ENCODE data around the gene PGM2L1.

Gene PGM2L1

DNA sequence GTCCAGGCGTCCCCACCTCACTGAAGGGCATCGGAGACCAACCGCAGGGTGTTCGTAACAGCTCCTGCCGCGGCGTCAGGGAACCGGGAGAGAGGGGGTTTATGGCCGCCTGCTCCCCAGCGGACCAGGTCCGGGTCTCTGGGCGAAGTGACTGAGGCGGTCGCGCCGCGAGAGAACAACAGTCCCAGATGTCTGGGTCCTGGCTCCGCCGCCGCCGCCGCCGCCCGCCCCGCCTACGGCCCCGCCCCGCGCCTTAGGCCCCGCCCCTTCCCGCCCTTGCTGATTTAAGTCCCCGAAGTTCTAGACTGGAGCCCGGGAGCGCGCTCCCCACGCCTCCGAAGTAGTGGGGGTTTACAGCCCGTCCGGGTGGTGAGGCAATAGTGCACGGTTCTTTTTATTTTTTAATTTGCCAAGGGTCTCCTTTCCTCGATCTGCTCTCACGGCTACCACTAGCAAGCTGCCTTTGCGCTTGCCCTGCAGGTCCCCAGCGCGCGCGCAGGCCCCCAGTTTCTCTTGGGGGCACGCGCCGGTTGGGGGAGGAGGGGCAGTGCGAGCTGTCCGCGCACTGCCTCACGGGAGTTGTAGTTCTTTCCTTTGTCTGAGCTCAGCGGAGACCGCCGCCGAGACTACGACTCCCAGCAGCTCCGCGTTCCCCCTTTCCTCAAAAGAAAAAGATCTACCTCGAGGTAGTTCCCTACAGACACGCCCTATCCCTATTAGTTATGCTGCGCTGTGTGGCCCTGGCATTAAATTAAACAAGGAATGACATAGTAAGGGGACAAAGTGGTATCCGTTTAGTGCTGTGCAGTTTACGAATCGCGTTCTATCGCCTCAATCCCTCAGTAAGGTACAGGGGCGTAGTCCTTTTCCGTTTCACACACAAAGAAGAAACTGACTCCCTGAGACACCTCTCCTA lies at the start of gene PGM2L1:
TSS of gene PGM2L1 (minus strand) at position 190 of the 916 bp plus-strand sequence. CDS start 272 bp downstream, outside the sequence.
- ChIA-PET CTCF (interaction anchor here (0.7 to 1.9 kb wide), 3 partner anchors 9 to 196 kb away, joined by 3 to 7 read pairs (median 4); no protein-coding TSS in a partner anchor), POLR2A (ENCODE audit: low non-redundant PET) (interaction anchor here (0.6 kb wide), 1 partner anchor 18 kb away, joined by 3 read pairs; no protein-coding TSS in a partner anchor)
- peak within 1 kb of the TSS; percentile 83 for H3K27ac ChIP-seq
- TF ChIP-seq, protein P1, sequence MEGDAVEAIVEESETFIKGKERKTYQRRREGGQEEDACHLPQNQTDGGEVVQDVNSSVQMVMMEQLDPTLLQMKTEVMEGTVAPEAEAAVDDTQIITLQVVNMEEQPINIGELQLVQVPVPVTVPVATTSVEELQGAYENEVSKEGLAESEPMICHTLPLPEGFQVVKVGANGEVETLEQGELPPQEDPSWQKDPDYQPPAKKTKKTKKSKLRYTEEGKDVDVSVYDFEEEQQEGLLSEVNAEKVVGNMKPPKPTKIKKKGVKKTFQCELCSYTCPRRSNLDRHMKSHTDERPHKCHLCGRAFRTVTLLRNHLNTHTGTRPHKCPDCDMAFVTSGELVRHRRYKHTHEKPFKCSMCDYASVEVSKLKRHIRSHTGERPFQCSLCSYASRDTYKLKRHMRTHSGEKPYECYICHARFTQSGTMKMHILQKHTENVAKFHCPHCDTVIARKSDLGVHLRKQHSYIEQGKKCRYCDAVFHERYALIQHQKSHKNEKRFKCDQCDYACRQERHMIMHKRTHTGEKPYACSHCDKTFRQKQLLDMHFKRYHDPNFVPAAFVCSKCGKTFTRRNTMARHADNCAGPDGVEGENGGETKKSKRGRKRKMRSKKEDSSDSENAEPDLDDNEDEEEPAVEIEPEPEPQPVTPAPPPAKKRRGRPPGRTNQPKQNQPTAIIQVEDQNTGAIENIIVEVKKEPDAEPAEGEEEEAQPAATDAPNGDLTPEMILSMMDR (conservative IDR thresholded peaks at IDR 0.05; ENCODE audit: low read depth), result no peak
- DNase-seq (ENCODE audit: low spot score), result peak; percentile 91

DNA sequence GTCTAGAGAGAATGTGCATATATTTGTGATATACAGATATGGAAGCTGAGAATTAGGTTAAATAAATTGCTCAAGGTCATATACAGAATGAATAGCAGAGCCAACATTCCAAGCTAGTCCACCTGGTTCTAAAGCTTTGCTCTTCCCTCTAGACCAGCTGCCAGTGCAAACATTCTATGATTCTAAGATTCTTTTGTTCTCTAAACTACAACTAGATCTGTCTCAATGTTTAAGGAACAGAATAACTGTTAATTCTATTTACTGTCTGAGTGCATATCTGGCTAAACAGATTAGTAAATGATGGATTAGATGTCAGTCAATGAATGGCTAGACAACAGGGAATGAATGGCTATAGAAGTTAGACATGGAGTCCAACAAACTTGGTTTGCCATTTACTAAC lies 49.5 kb upstream of the PGM2L1 start:
- ChIA-PET POLR2A (ENCODE audit: low non-redundant PET) (no interaction called here), CTCF (interaction anchor here (1.0 to 1.2 kb wide), 2 partner anchors 58 to 192 kb away, joined by 4 read pairs; no protein-coding TSS in a partner anchor)
- no peak for DNase-seq (ENCODE audit: low spot score)
- H3K27ac ChIP-seq, result no peak overlapping the region
- TF ChIP-seq, protein P1 (conservative IDR thresholded peaks at IDR 0.05; ENCODE audit: low read depth), result no peak

DNA sequence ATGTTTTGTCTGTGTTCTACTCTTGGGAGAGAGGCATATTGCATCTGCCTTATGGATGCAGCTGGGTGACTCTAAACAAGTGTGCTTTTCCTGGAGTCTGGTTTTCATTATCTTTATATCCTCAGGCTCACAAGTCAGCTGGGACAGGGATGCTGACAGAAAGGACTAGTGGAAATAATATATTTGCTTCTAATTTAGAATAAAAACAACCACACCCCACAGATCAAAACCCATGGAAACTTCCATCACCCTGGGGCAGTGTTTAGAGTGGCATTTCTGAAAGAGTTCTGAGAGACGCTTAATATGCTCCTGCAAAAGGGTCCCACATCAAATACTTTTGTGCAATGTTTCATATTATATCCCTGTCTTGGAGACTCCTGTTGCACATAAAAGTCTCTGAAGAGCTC lies 48.3 kb upstream of the PGM2L1 start:
- no peak overlapping the region for H3K27ac ChIP-seq
- CTCF ChIA-PET, result interaction anchor here (0.7 kb wide), 1 partner anchor 133 kb away, joined by 3 read pairs; no protein-coding TSS in a partner anchor
- no peak for DNase-seq (ENCODE audit: low spot score)
- POLR2A ChIA-PET (ENCODE audit: low non-redundant PET), result no interaction called here
- TF ChIP-seq, protein P1 (conservative IDR thresholded peaks at IDR 0.05; ENCODE audit: low read depth), result no peak

DNA sequence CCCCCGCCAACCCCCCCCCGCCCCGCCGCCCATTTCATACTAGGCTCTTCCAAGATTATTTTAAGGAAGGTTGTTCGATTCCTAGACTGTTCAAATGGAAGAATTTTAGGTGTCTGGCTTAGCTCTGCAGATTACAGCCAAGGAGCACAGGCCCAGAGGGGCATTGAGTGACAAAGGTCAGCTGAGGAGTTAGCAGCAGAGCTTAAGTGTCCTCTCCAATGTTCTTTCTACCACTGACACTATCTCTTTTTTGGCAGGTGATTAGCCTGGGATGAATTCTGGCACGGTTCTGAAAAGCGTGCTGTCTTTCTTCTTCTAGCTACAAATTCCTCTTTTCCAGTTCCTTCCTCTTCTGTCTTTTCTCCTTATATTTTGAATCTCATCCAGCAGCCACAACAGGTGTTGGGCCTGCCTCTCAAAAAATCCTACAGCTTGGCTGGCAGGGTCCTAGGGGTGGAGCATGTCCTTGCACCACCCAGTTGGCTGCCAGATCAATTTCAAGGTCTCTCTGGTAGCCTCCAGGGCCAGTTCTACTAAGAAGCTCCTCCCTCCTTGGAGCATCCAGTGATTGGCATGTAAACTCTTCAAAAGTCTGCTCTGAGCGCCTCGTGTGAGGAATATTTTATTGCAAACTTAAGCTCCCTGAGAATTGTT lies 46.1 kb upstream of the PGM2L1 start:
- ChIA-PET POLR2A (ENCODE audit: low non-redundant PET) (interaction anchor here (0.9 kb wide), 1 partner anchor 63 kb away, joined by 4 read pairs; no protein-coding TSS in a partner anchor), CTCF (interaction anchor here (0.5 to 3.0 kb wide), 6 partner anchors 9 to 478 kb away, joined by 3 to 12 read pairs (median 4); no protein-coding TSS in a partner anchor)
- no peak for DNase-seq (ENCODE audit: low spot score)
- no peak overlapping the region for H3K27ac ChIP-seq
- TF ChIP-seq, protein P1 (conservative IDR thresholded peaks at IDR 0.05; ENCODE audit: low read depth), result no peak

DNA sequence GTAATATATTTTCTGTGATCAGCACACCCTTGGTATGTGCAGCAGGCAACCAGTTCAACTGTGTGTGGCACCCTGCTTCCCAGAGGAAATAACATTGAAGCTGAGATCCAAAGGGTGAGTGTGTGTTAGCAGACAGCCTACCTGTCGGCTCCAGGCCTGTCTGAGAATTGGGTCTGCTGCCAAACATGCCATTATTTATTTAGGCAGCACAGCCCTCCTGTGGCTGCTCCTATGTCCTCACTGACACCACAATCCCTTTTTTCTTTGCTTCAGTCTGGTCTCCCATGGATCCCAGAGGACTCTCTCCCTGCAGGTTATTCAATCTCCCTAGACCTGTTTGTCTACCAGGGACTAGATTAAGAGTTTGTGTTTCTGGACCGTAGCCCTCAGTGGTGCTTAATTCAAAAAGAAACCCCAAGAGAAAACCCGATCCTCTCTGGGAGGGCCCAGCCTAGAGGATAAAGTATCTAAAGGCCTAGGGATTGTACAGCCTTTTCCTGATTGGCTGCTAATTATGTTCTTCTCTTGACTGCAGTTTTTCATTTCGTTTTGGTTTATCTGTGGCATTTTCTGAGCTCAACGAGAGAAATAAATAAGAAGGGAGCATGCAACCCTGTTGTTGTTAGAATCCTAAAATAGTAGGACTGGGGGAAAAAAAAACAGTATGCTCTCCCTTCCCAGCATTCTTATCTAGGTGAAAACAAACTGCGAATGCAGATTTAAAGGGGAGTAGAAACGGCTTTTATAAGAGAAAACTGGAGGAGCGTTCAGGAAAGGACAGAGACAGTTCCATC lies 45.0 kb upstream of the PGM2L1 start:
- DNase-seq (ENCODE audit: low spot score), result peak; percentile 66
- H3K27ac ChIP-seq, result no peak overlapping the region
- TF ChIP-seq, protein P1 (conservative IDR thresholded peaks at IDR 0.05; ENCODE audit: low read depth), result peak; percentile 18; the same call in 1 of the 2 replicates
- CTCF ChIA-PET, result interaction anchor here (0.5 to 3.0 kb wide), 9 partner anchors 10 to 1744 kb away, joined by 3 to 12 read pairs (median 3); no protein-coding TSS in a partner anchor
- POLR2A ChIA-PET (ENCODE audit: low non-redundant PET), result no interaction called here

All from RWPE1 (cell line).